Neural crest cell (in vitro differentiated cells): ENCODE data around the gene NFATC3. TPM values are rescaled to one million over a fixed set of nuclear protein-coding genes. Genes with fewer than 3 reads are reported as not detected.

ENCODE experiments used
- DNase-seq: peaks from one replicate; pipeline ENCODE4 v3.0.0; 2021; ENCODE audit warnings: low read depth, mixed read lengths, low spot score
- H3K27ac Mint-ChIP-seq: one replicate; pipeline ENCODE4 v1.8.0; 2021; ENCODE audit warnings: mild to moderate bottlenecking, mixed read lengths; ENCODE audit not compliant: unreplicated experiment
- H3K27me3 Mint-ChIP-seq: 2 replicates; pipeline ENCODE4 v1.8.0; 2021; ENCODE audit warnings: low read depth, mild to moderate bottlenecking, mixed read lengths
- H3K36me3 Mint-ChIP-seq: 2 replicates; pipeline ENCODE4 v1.8.0; 2021; ENCODE audit warnings: low read depth, mild to moderate bottlenecking, mixed read lengths
- H3K4me1 Mint-ChIP-seq: 2 replicates; pipeline ENCODE4 v1.8.0; 2021; ENCODE audit warnings: mixed read lengths
- H3K4me3 Mint-ChIP-seq: one replicate; pipeline ENCODE4 v1.8.0; 2021; ENCODE audit warnings: mild to moderate bottlenecking, mixed read lengths
- H3K9me3 Mint-ChIP-seq: 2 replicates; pipeline ENCODE4 v1.8.0; 2021; ENCODE audit warnings: mixed read lengths
- CTCF ChIP-seq: fragments of 200-600 bp; sonication (generic); conservative IDR thresholded peaks from 2 replicates; pipeline ENCODE4 v1.5.0; 2021; ENCODE audit warnings: antibody characterized with exemption, mild to moderate bottlenecking
- total RNA-seq: library from RNA; stranded (reverse); gene quantifications from 2 replicates; pipeline ENCODE4 v1.2.1, GENCODE V29; 2021

NFATC3 gene
- total RNA-seq, 1 donor from 2014 or later: 64.9 TPM

GRCh38 chr16:68136515-68136914 is 51.3 kb downstream of the NFATC3 start:
- Mint-ChIP-seq H3K4me1 (no peaks in the 10 kb centered on the region), H3K27ac (no peak overlapping the region), H3K9me3 (no peaks in the 10 kb centered on the region), H3K27me3 (no peaks in the 10 kb centered on the region), H3K36me3 (peaks cover 6% of the 10 kb centered on the region), H3K4me3 (no peak overlapping the region)
- no peak for TF ChIP-seq CTCF
- DNase-seq: no peak

DNA sequence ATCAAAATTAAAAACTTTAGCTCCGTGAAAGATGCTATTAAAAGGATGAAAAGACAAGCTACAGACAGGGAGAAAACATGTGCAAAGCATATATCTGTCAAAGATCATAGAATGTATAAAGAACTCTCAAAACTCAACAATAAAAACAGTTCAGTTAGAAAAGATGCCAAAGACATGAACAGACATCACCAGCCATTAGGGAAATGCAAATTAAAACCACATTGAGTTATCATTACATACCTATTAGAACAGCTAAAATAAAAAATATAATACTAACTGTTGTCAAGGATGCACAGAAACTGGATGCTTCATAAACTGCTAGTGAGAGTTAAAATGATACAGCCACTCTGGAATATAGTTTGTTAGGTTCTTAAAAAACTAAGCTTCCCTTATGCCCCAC is 58.8 kb downstream of the NFATC3 start:
- Mint-ChIP-seq H3K27ac (no peak overlapping the region), H3K4me3 (no peak overlapping the region), H3K36me3 (peaks cover 14% of the 10 kb centered on the region), H3K27me3 (no peaks in the 10 kb centered on the region), H3K9me3 (no peaks in the 10 kb centered on the region), H3K4me1 (peaks cover 2% of the 10 kb centered on the region)
- no peak for DNase-seq
- TF ChIP-seq CTCF: no peak

- Mint-ChIP-seq H3K27ac (no peak overlapping the region), H3K9me3 (no peaks in the 10 kb centered on the region), H3K4me1 (peaks cover 3% of the 10 kb centered on the region), H3K36me3 (peaks cover 8% of the 10 kb centered on the region), H3K4me3 (no peak overlapping the region), H3K27me3 (no peaks in the 10 kb centered on the region)
- DNase-seq: no peak
- TF ChIP-seq CTCF: no peak
Observed at GRCh38 chr16:68146585-68146984, 61.4 kb downstream of the NFATC3 start.

DNA sequence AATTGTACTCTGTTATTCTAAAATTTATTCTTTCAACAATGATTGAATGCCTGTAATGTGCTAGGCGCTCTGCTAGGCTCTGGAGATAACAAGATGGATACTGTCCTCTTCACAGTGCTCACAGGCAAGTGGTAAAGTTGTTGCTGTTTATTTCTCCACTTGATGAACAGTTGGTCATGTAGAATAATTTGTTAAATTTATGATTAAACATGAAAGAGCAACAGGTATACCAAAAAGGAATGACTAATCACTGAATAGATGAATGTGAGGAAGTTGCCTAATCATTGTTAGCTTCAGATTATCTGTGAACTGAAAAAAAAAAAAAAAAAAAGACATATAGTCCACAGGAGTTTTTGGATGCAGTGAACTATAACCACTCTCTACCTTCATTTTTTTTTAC is 62.3 kb downstream of the NFATC3 start:
- DNase-seq: no peak
- H3K27me3 Mint-ChIP-seq: no peaks in the 10 kb centered on the region
- H3K27ac Mint-ChIP-seq: no peak overlapping the region
- TF ChIP-seq CTCF: no peak
- peaks cover 3% of the 10 kb centered on the region for H3K36me3 Mint-ChIP-seq
- no peaks in the 10 kb centered on the region for H3K9me3 Mint-ChIP-seq
- no peak overlapping the region for H3K4me3 Mint-ChIP-seq
- H3K4me1 Mint-ChIP-seq: peaks cover 3% of the 10 kb centered on the region

- H3K4me3 Mint-ChIP-seq: no peak overlapping the region
- H3K36me3 Mint-ChIP-seq: peaks cover 3% of the 10 kb centered on the region
- H3K27me3 Mint-ChIP-seq: no peaks in the 10 kb centered on the region
- H3K9me3 Mint-ChIP-seq: no peaks in the 10 kb centered on the region
- TF ChIP-seq CTCF: no peak
- no peak for DNase-seq
- peaks cover 3% of the 10 kb centered on the region for H3K4me1 Mint-ChIP-seq
- no peak overlapping the region for H3K27ac Mint-ChIP-seq
Observed at GRCh38 chr16:68149596-68149995, 64.4 kb downstream of the NFATC3 start.

- H3K36me3 Mint-ChIP-seq: no peaks in the 10 kb centered on the region
- DNase-seq: no peak
- no peaks in the 10 kb centered on the region for H3K4me1 Mint-ChIP-seq
- no peaks in the 10 kb centered on the region for H3K9me3 Mint-ChIP-seq
- no peak for TF ChIP-seq CTCF
- no peak overlapping the region for H3K27ac Mint-ChIP-seq
- H3K4me3 Mint-ChIP-seq: no peak overlapping the region
- H3K27me3 Mint-ChIP-seq: no peaks in the 10 kb centered on the region
Observed at GRCh38 chr16:68155425-68155824, 70.3 kb downstream of the NFATC3 start.
